H9 (cell line): Measurements from ENCODE around the gene TMEM129. TPM values are rescaled to one million over a fixed set of nuclear protein-coding genes. Genes with fewer than 3 reads are reported as not detected.
A peak's percentile ranks its signal among the peaks of the same experiment; 100 is the strongest.

Source experiments
- DNase-seq: peaks from one replicate; pipeline ENCODE4 v3.0.0-alpha.2; 2017
- H2AFZ ChIP-seq: one replicate; pipeline ENCODE4 v1.6.1; 2013; ENCODE audit warnings: mild to moderate bottlenecking, low read length, control low read depth, moderate library complexity
- H2AK5ac ChIP-seq: 2 replicates; pipeline ENCODE4 v1.6.1; 2013; ENCODE audit warnings: low read length, control low read depth, mixed read lengths; ENCODE audit not compliant: insufficient read length
- H2BK120ac ChIP-seq: one replicate; pipeline ENCODE4 v1.6.1; 2013; ENCODE audit warnings: low read depth, mild to moderate bottlenecking, low read length, control low read depth, inconsistent platforms; ENCODE audit not compliant: poor library complexity, severe bottlenecking
- H2BK12ac ChIP-seq: 2 replicates; pipeline ENCODE4 v1.6.1; 2013; ENCODE audit warnings: low read length, control low read depth, mixed read lengths, low read depth; ENCODE audit not compliant: insufficient read length
- H2BK15ac ChIP-seq: 2 replicates; pipeline ENCODE4 v1.6.1; 2013; ENCODE audit warnings: low read depth, low read length, control low read depth
- H2BK20ac ChIP-seq: one replicate; pipeline ENCODE4 v1.6.1; 2013; ENCODE audit warnings: low read depth, mild to moderate bottlenecking, low read length, control low read depth, inconsistent platforms; ENCODE audit not compliant: poor library complexity, severe bottlenecking
- H2BK5ac ChIP-seq: 2 replicates; pipeline ENCODE4 v1.6.1; 2013; ENCODE audit warnings: low read length, control low read depth, mixed read lengths; ENCODE audit not compliant: insufficient read length
- H3K14ac ChIP-seq: 2 replicates; pipeline ENCODE4 v1.6.1; 2013; ENCODE audit warnings: low read length, control low read depth; ENCODE audit not compliant: insufficient read depth
- H3K18ac ChIP-seq: 2 replicates; pipeline ENCODE4 v1.6.1; 2013; ENCODE audit warnings: low read depth, mild to moderate bottlenecking, mixed read lengths, low read length, control low read depth; ENCODE audit not compliant: insufficient read length
- H3K23ac ChIP-seq: 2 replicates; pipeline ENCODE4 v1.6.1; 2013; ENCODE audit warnings: low read length, control low read depth, mixed read lengths, low read depth; ENCODE audit not compliant: insufficient read length
- H3K23me2 ChIP-seq: 2 replicates; pipeline ENCODE4 v1.6.1; 2013; ENCODE audit warnings: low read depth, mild to moderate bottlenecking, mixed read lengths, low read length, control low read depth; ENCODE audit not compliant: insufficient read length, poor library complexity, severe bottlenecking
- H3K27ac ChIP-seq: 2 replicates; pipeline ENCODE4 v1.5.1; 2013; ENCODE audit warnings: low read length, control low read depth, mixed read lengths, low read depth; ENCODE audit not compliant: insufficient read length
- H3K27me3 ChIP-seq: 2 replicates; pipeline ENCODE4 v1.6.1; 2013; ENCODE audit warnings: low read length, control low read depth, inconsistent platforms; ENCODE audit not compliant: insufficient read depth
- H3K4ac ChIP-seq: 2 replicates; pipeline ENCODE4 v1.6.1; 2013; ENCODE audit warnings: low read depth, mild to moderate bottlenecking, control low read depth, inconsistent platforms, low read length, moderate library complexity
- H3K4me1 ChIP-seq: 2 replicates; pipeline ENCODE4 v1.6.1; 2013; ENCODE audit warnings: low read length, control low read depth, inconsistent platforms; ENCODE audit not compliant: insufficient read depth
- H3K4me2 ChIP-seq: 2 replicates; pipeline ENCODE4 v1.6.1; 2013; ENCODE audit warnings: low read length, control low read depth, mixed read lengths; ENCODE audit not compliant: insufficient read length, insufficient read depth
- H3K56ac ChIP-seq: 2 replicates; pipeline ENCODE4 v1.6.1; 2013; ENCODE audit warnings: low read depth, mild to moderate bottlenecking, mixed read lengths, low read length, control low read depth; ENCODE audit not compliant: insufficient read length
- H3K79me1 ChIP-seq: 2 replicates; pipeline ENCODE4 v1.6.1; 2013; ENCODE audit warnings: low read depth, mild to moderate bottlenecking, moderate library complexity, low read length, control low read depth, inconsistent platforms; ENCODE audit not compliant: insufficient read depth, poor library complexity, severe bottlenecking
- H3K79me2 ChIP-seq: 2 replicates; pipeline ENCODE4 v1.6.1; 2013; ENCODE audit warnings: low read length, control low read depth, inconsistent platforms; ENCODE audit not compliant: insufficient read depth
- H3K9ac ChIP-seq: 2 replicates; pipeline ENCODE4 v1.6.1; 2013; ENCODE audit warnings: low read length, control low read depth, mixed read lengths; ENCODE audit not compliant: insufficient read length; ENCODE audit errors: extremely low read depth
- H3K9me3 ChIP-seq: one replicate; pipeline ENCODE4 v1.6.1; 2013; ENCODE audit warnings: low read depth, low read length, inconsistent platforms; ENCODE audit not compliant: control insufficient read depth
- H3T11ph ChIP-seq: one replicate; pipeline ENCODE4 v1.6.1; 2013; ENCODE audit warnings: mild to moderate bottlenecking, low read length, control low read depth, inconsistent platforms
- H4K20me1 ChIP-seq: one replicate; pipeline ENCODE4 v1.6.1; 2013; ENCODE audit not compliant: control insufficient read depth, insufficient read length, insufficient read depth
- H4K5ac ChIP-seq: 2 replicates; pipeline ENCODE4 v1.6.1; 2013; ENCODE audit warnings: low read depth, mild to moderate bottlenecking, mixed read lengths, low read length, control low read depth; ENCODE audit not compliant: insufficient read length
- H4K8ac ChIP-seq: replicated peaks from 2 replicates; pipeline ENCODE4 v1.6.1; 2013; ENCODE audit warnings: low read length, control low read depth, mixed read lengths, low read depth; ENCODE audit not compliant: insufficient read length
- H4K91ac ChIP-seq: 2 replicates; pipeline ENCODE4 v1.6.1; 2013; ENCODE audit warnings: low read depth, mild to moderate bottlenecking, moderate library complexity, mixed read lengths, low read length, control low read depth; ENCODE audit not compliant: insufficient read length
- H3K27ac Mint-ChIP-seq, 3 experiments: 2 replicates in 2 of 3; 3 replicates in 1 of 3; pipeline ENCODE4 v1.8.0; 2020 to 2021; ENCODE audit warnings: mixed read lengths in 3 of 3, mild to moderate bottlenecking in 1 of 3, moderate library complexity in 1 of 3
- H3K27me3 Mint-ChIP-seq: 2 replicates; pipeline ENCODE4 v1.8.0; 2021; ENCODE audit warnings: low read depth, mild to moderate bottlenecking, moderate library complexity, mixed read lengths
- H3K36me3 Mint-ChIP-seq, 3 experiments: 2 replicates in 2 of 3; 3 replicates in 1 of 3; pipeline ENCODE4 v1.8.0; 2020 to 2021; ENCODE audit warnings: low read depth in 3 of 3, mixed read lengths in 3 of 3; ENCODE audit not compliant: insufficient read depth in 1 of 3
- H3K4me1 Mint-ChIP-seq, 2 experiments: 2 replicates each; pipeline ENCODE4 v1.8.0; 2020; ENCODE audit warnings: mixed read lengths in 2 of 2
- H3K4me3 Mint-ChIP-seq, 2 experiments: 2 replicates in 1 of 2; 3 replicates in 1 of 2; pipeline ENCODE4 v1.8.0; 2020 to 2021; ENCODE audit warnings: mild to moderate bottlenecking in 2 of 2, mixed read lengths in 2 of 2, moderate library complexity in 1 of 2
- H3K9me3 Mint-ChIP-seq, 2 experiments: 2 replicates in 1 of 2; 3 replicates in 1 of 2; pipeline ENCODE4 v1.8.0; 2020; ENCODE audit warnings: mild to moderate bottlenecking in 2 of 2, mixed read lengths in 2 of 2, moderate library complexity in 1 of 2
- WGBS: extraction: QIAGEN DNeasy Blood & Tissue Kit; methylation state at CpG from one replicate; pipeline ENCODE4 v1.1.7; 2013; ENCODE audit warnings: missing lambda C conversion rate, low lambda C conversion rate, mixed read lengths; ENCODE audit not compliant: insufficient read length; ENCODE audit errors: extremely low coverage; 5-methylcytosine and 5-hydroxymethylcytosine counted together
- total RNA-seq: library from RNA; stranded (reverse); gene quantifications from 2 replicates; pipeline ENCODE4 v1.2.1, GENCODE V29; 2021
- TF ChIP-seq, protein P1 (sequence below): fragments of 200-600 bp; sonication (generic); conservative IDR thresholded peaks from 3 replicates; pipeline ENCODE4 v1.8.0; 2021; ENCODE audit warnings: antibody characterized with exemption, mild to moderate bottlenecking

The TMEM129 gene
- total RNA-seq, 1 experiment from 2014 or later, result 27.3 TPM

DNA sequence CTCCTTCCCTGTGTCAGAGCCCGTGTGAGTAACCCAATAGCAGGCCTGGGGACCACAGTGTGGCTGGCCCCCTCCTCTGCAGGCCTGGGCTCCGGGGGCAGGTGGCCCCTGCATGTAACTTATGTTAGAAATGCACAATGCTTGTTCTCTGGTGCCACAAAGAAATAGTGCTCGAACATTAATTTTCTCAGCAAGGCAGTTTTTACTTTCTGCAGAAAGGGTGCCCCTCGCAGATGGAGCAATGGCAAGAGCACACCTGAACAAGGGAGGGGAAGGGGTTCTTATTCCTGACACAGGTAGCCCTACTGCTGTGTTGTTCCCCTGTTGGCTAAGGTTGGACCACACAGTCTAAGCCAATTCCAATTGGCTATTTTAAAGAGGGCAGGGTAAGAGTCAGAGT lies 17.3 kb upstream of the TMEM129 start:
- Histone ChIP-seq H3K4ac (no peak overlapping the region), H3T11ph (no peak overlapping the region), H4K20me1 (no peaks in the 10 kb centered on the region), H2BK20ac (no peak overlapping the region), H3K14ac (no peak overlapping the region), H4K5ac (no peak overlapping the region), H4K91ac (no peak overlapping the region), H4K8ac (no peak overlapping the region), H2AFZ (no peak overlapping the region), H3K79me2 (no peaks in the 10 kb centered on the region), H3K23me2 (no peaks in the 10 kb centered on the region), H3K56ac (no peak overlapping the region), H2BK5ac (no peak overlapping the region), H2BK12ac (no peak overlapping the region), H2BK120ac (no peak overlapping the region), H2AK5ac (no peak overlapping the region), H3K9ac (no peak overlapping the region), H3K27me3 (no peaks in the 10 kb centered on the region), H3K18ac (no peak overlapping the region), H3K23ac (no peak overlapping the region), H3K4me1 (no peaks in the 10 kb centered on the region), H3K27ac (no peak overlapping the region), H3K4me2 (no peak overlapping the region), H2BK15ac (no peak overlapping the region), H3K9me3 (peaks cover 13% of the 10 kb centered on the region), H3K79me1 (no peaks in the 10 kb centered on the region)
- no peak for DNase-seq
- H3K36me3 Mint-ChIP-seq, result peaks cover 68 to 99% (median 93%) of the 10 kb centered on the region in 3 experiments
- 0 out of 4 replicates have a peak, but pooled peaks cover 0 to under 1% of the 10 kb centered on the region in 2 experiments for H3K4me1 Mint-ChIP-seq
- no peak overlapping the region for H3K4me3 Mint-ChIP-seq
- H3K9me3 Mint-ChIP-seq, result peaks cover 19 to 20% of the 10 kb centered on the region in 2 experiments
- TF ChIP-seq, protein P1, sequence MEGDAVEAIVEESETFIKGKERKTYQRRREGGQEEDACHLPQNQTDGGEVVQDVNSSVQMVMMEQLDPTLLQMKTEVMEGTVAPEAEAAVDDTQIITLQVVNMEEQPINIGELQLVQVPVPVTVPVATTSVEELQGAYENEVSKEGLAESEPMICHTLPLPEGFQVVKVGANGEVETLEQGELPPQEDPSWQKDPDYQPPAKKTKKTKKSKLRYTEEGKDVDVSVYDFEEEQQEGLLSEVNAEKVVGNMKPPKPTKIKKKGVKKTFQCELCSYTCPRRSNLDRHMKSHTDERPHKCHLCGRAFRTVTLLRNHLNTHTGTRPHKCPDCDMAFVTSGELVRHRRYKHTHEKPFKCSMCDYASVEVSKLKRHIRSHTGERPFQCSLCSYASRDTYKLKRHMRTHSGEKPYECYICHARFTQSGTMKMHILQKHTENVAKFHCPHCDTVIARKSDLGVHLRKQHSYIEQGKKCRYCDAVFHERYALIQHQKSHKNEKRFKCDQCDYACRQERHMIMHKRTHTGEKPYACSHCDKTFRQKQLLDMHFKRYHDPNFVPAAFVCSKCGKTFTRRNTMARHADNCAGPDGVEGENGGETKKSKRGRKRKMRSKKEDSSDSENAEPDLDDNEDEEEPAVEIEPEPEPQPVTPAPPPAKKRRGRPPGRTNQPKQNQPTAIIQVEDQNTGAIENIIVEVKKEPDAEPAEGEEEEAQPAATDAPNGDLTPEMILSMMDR, result no peak
- peak overlapping the region in 1 of 3 experiments; percentile 11; a peak in 1 of 7 replicates for H3K27ac Mint-ChIP-seq
- H3K27me3 Mint-ChIP-seq, result no peaks in the 10 kb centered on the region
- WGBS, result no CpG with 5 or more reads among the region's 4 CpGs
